Type B pancreatic cell (in vitro differentiated cells): ENCODE measurements around the gene DAZAP2. TPM values are rescaled to one million over a fixed set of nuclear protein-coding genes. Genes with fewer than 3 reads are reported as not detected.

Source experiments
- DNase-seq: peaks from one replicate; pipeline ENCODE4 v3.0.0; 2021; ENCODE audit warnings: mixed read lengths; ENCODE audit not compliant: unreplicated experiment; ENCODE audit errors: extremely low spot score
- H3K27ac Mint-ChIP-seq: 2 replicates; pipeline ENCODE4 v1.8.0; 2021; ENCODE audit warnings: mild to moderate bottlenecking, mixed read lengths
- H3K27me3 Mint-ChIP-seq: 2 replicates; pipeline ENCODE4 v1.8.0; 2021; ENCODE audit warnings: mixed read lengths
- H3K36me3 Mint-ChIP-seq: 2 replicates; pipeline ENCODE4 v1.8.0; 2021; ENCODE audit warnings: mixed read lengths
- H3K4me1 Mint-ChIP-seq: one replicate; pipeline ENCODE4 v1.8.0; 2021; ENCODE audit warnings: mixed read lengths; ENCODE audit not compliant: unreplicated experiment
- H3K4me3 Mint-ChIP-seq: 2 replicates; pipeline ENCODE4 v1.8.0; 2021; ENCODE audit warnings: mild to moderate bottlenecking, mixed read lengths
- H3K9me3 Mint-ChIP-seq: 2 replicates; pipeline ENCODE4 v1.8.0; 2021; ENCODE audit warnings: mixed read lengths
- CTCF ChIP-seq: fragments of 200-600 bp; sonication (generic); conservative IDR thresholded peaks from 2 replicates; pipeline ENCODE4 v1.5.0; 2021; ENCODE audit warnings: antibody characterized with exemption, mild to moderate bottlenecking
- total RNA-seq: library from RNA; stranded (reverse); gene quantifications from 2 replicates; pipeline ENCODE4 v1.2.1, GENCODE V29; 2021; ENCODE audit warnings: low replicate concordance

The DAZAP2 gene
- total RNA-seq, 1 donor from 2014 or later = 89.0 TPM

- Mint-ChIP-seq H3K27ac (no peak overlapping the region), H3K36me3 (no peaks in the 10 kb centered on the region), H3K9me3 (no peaks in the 10 kb centered on the region), H3K4me3 (no peak overlapping the region), H3K27me3 (no peaks in the 10 kb centered on the region), H3K4me1 (no peaks in the 10 kb centered on the region)
- no peak for DNase-seq
- no peak for TF ChIP-seq CTCF
Observed at GRCh38 chr12:51200156-51200555, 38.5 kb upstream of the DAZAP2 start.

GRCh38 chr12:51200806-51201205 lies 37.8 kb upstream of the DAZAP2 start:
- H3K4me1 Mint-ChIP-seq = no peaks in the 10 kb centered on the region
- no peak for TF ChIP-seq CTCF
- no peaks in the 10 kb centered on the region for H3K9me3 Mint-ChIP-seq
- H3K36me3 Mint-ChIP-seq = no peaks in the 10 kb centered on the region
- H3K4me3 Mint-ChIP-seq = no peak overlapping the region
- no peaks in the 10 kb centered on the region for H3K27me3 Mint-ChIP-seq
- no peak overlapping the region for H3K27ac Mint-ChIP-seq
- no peak for DNase-seq

GRCh38 chr12:51202718-51203117 lies 35.9 kb upstream of the DAZAP2 start:
- Mint-ChIP-seq H3K36me3 (no peaks in the 10 kb centered on the region), H3K27ac (no peak overlapping the region), H3K27me3 (no peaks in the 10 kb centered on the region), H3K4me3 (no peak overlapping the region), H3K4me1 (no peaks in the 10 kb centered on the region), H3K9me3 (no peaks in the 10 kb centered on the region)
- no peak for DNase-seq
- no peak for TF ChIP-seq CTCF

- TF ChIP-seq CTCF = no peak
- no peak for DNase-seq
- Mint-ChIP-seq H3K9me3 (no peaks in the 10 kb centered on the region), H3K27me3 (no peaks in the 10 kb centered on the region), H3K27ac (no peak overlapping the region), H3K4me1 (no peaks in the 10 kb centered on the region), H3K36me3 (no peaks in the 10 kb centered on the region), H3K4me3 (no peak overlapping the region)
Observed at GRCh38 chr12:51205350-51205749, 33.3 kb upstream of the DAZAP2 start.

GRCh38 chr12:51208016-51208660 lies 30.5 kb upstream of the DAZAP2 start:
- DNase-seq = no peak
- Mint-ChIP-seq H3K36me3 (no peaks in the 10 kb centered on the region), H3K27ac (no peak overlapping the region), H3K27me3 (no peaks in the 10 kb centered on the region), H3K4me3 (no peak overlapping the region), H3K4me1 (no peaks in the 10 kb centered on the region), H3K9me3 (no peaks in the 10 kb centered on the region)
- TF ChIP-seq CTCF = no peak

GRCh38 chr12:51209259-51209658 lies 29.4 kb upstream of the DAZAP2 start:
- Mint-ChIP-seq H3K9me3 (no peaks in the 10 kb centered on the region), H3K27me3 (no peaks in the 10 kb centered on the region)
- DNase-seq = no peak

More at GRCh38 chr12:51209259-51209658, 29.4 kb upstream of the DAZAP2 start:
- Mint-ChIP-seq H3K4me1 (no peaks in the 10 kb centered on the region), H3K4me3 (no peak overlapping the region), H3K27ac (no peak overlapping the region), H3K36me3 (peaks cover 2% of the 10 kb centered on the region)
- no peak for TF ChIP-seq CTCF
